K562 (cell line): ENCODE data around the gene PLCB4. TPM values are rescaled to one million over a fixed set of nuclear protein-coding genes. Genes with fewer than 3 reads are reported as not detected.

Experiments
- ATAC-seq: fragments of 200-7000 bp; cut with Tn5 transposase; 3 replicates; pipeline ENCODE4 v1.9.1; 2020; ENCODE audit warnings: moderate library complexity
- BruUV-seq: library from RNA; stranded (reverse); fragments of 400-500 nt; replicated peaks from 2 replicates; lab custom pipeline; 2021; lab: Mats Ljungman, UMichigan
- CTCF ChIA-PET: fragments of 300-600 bp; formaldehyde crosslinking; extraction: SDS; loops from one replicate; lab custom pipeline; 2021; ENCODE audit warnings: low intra/inter-chr PET ratio; lab: Yijun Ruan, JAX
- POLR2A ChIA-PET: fragments of 300-600, 350-650 bp; sonication (Branson Sonifier 250); formaldehyde crosslinking; extraction: SDS; loops from one replicate; lab custom pipeline; 2021; ENCODE audit warnings: antibody characterized with exemption, inconsistent platforms; lab: Yijun Ruan, JAX
- DNase-seq, 4 experiments: peaks; one replicate each; pipeline versions ENCODE4 v3.0.0 to v3.0.0-alpha.2; 2011 to 2018; ENCODE audit warnings: low spot score in 3 of 4, mixed read lengths in 3 of 4; ENCODE audit errors: extremely low read depth in 1 of 4
- FAIRE-seq: peaks from 2 replicates; lab custom pipeline; 2011; peaks lifted over from hg19 to GRCh38; lab: Jason Lieb, UNC
- H2AFZ ChIP-seq: 2 replicates; pipeline ENCODE4 v1.6.0; 2011; ENCODE audit warnings: low read depth, low read length, control low read depth, inconsistent platforms
- H3K27ac ChIP-seq: fragments of 200-600 bp; 3 replicates; pipeline ENCODE4 v1.8.0; 2011; ENCODE audit warnings: low read depth, mild to moderate bottlenecking, control low read depth, inconsistent platforms, low read length, moderate library complexity, mixed read lengths; ENCODE audit errors: extremely low read depth
- H3K27me3 ChIP-seq, 2 experiments: fragments of 300-600 bp in 1 of 2; 2 replicates in 1 of 2; 3 replicates in 1 of 2; pipeline versions ENCODE4 v1.6.0 to v1.8.0; 2011; ENCODE audit warnings: inconsistent platforms in 2 of 2, low read length in 2 of 2, mild to moderate bottlenecking in 1 of 2, mixed read lengths in 1 of 2, moderate library complexity in 1 of 2; ENCODE audit not compliant: control insufficient read depth in 2 of 2, insufficient read depth in 2 of 2
- H3K36me3 ChIP-seq: fragments of 300-600 bp; 3 replicates; pipeline ENCODE4 v1.8.0; 2011; ENCODE audit warnings: mild to moderate bottlenecking, low read length, inconsistent platforms; ENCODE audit not compliant: control insufficient read depth, insufficient read depth
- H3K4me1 ChIP-seq, 2 experiments: fragments of 200-600 bp in 1 of 2; replicated peaks in 1 of 2; 2 replicates in 1 of 2; 3 replicates in 1 of 2; pipeline versions ENCODE4 v1.5.1 to v1.8.0; 2011; ENCODE audit warnings: inconsistent platforms in 2 of 2, low read length in 2 of 2, mild to moderate bottlenecking in 1 of 2, mixed read lengths in 1 of 2, moderate library complexity in 1 of 2; ENCODE audit not compliant: control insufficient read depth in 2 of 2, insufficient read depth in 2 of 2
- H3K4me2 ChIP-seq: 2 replicates; pipeline ENCODE4 v1.6.1; 2011; ENCODE audit warnings: low read length, control low read depth, inconsistent platforms, mixed read lengths; ENCODE audit not compliant: insufficient read depth
- H3K4me3 ChIP-seq: fragments of 200-600 bp; sonication (generic), shearing (Covaris generic); 2 replicates; pipeline ENCODE4 v1.5.1; 2016; ENCODE audit warnings: control low read depth, inconsistent platforms
- H3K79me2 ChIP-seq: fragments of 200-600 bp; 3 replicates; pipeline ENCODE4 v1.8.0; 2011; ENCODE audit warnings: low read length, inconsistent platforms; ENCODE audit not compliant: control insufficient read depth, insufficient read depth
- H3K9ac ChIP-seq, 2 experiments: 2 replicates each; pipeline versions ENCODE4 v1.6.0 to v1.6.1; 2011; ENCODE audit warnings: low read depth in 2 of 2, low read length in 2 of 2, control low read depth in 1 of 2, inconsistent platforms in 1 of 2, mild to moderate bottlenecking in 1 of 2, mixed read lengths in 1 of 2; ENCODE audit not compliant: insufficient read depth in 1 of 2
- H3K9me1 ChIP-seq: one replicate; pipeline ENCODE4 v1.6.0; 2011; ENCODE audit warnings: inconsistent platforms, mild to moderate bottlenecking, low read length, moderate library complexity; ENCODE audit not compliant: control insufficient read depth, insufficient read depth
- H3K9me3 ChIP-seq: replicated peaks from 2 replicates; pipeline ENCODE4 v1.5.1; 2011; ENCODE audit warnings: low read depth, low read length, inconsistent platforms; ENCODE audit not compliant: control insufficient read depth, insufficient read depth
- H4K20me1 ChIP-seq: replicated peaks from 2 replicates; pipeline ENCODE4 v1.6.1; 2011; ENCODE audit warnings: low read length, inconsistent platforms, mixed read lengths; ENCODE audit not compliant: control insufficient read depth, insufficient read depth
- DDX20 ChIP-seq: fragments of 450-650 bp; IDR thresholded peaks from 2 replicates; pipeline ENCODE4 v1.6.1; 2016; ENCODE audit warnings: missing genetic modification characterization, low read depth, mild to moderate bottlenecking, missing compliant biosample characterization, moderate library complexity
- E2F3 ChIP-seq: fragments of 250-450 bp; sonication (Bioruptor Pico); IDR thresholded peaks from 2 replicates; pipeline ENCODE4 v1.4.0; 2020; ENCODE audit warnings: mild to moderate bottlenecking
- ELF2 ChIP-seq: fragments of 250-450 bp; sonication (Bioruptor Pico); IDR thresholded peaks from 2 replicates; pipeline ENCODE4 v1.5.0; 2021; ENCODE audit warnings: mild to moderate bottlenecking
- FOS ChIP-seq: IDR thresholded peaks from 3 replicates; pipeline ENCODE4 v1.6.1; 2011; ENCODE audit not compliant: insufficient read length; ENCODE audit errors: extremely low read depth
- FOXK1 ChIP-seq: sonication (generic); formaldehyde crosslinking; IDR thresholded peaks from 2 replicates; pipeline ENCODE4 v1.8.0; 2022; ENCODE audit warnings: missing genetic modification reagents, mild to moderate bottlenecking, borderline replicate concordance
- HNRNPUL1 ChIP-seq: fragments of 200-400 bp; formaldehyde crosslinking; IDR thresholded peaks from 2 replicates; pipeline ENCODE4 v1.6.1; 2017; ENCODE audit warnings: low read length
- IFI16 ChIP-seq: fragments of 250-450 bp; sonication (Bioruptor Pico); IDR thresholded peaks from 2 replicates; pipeline ENCODE4 v2.1.2; 2022; ENCODE audit warnings: mild to moderate bottlenecking, inconsistent platforms
- KDM5B ChIP-seq: fragments of 200-600 bp; sonication (generic); IDR thresholded peaks from 2 replicates; pipeline ENCODE4 v1.6.1; 2012; ENCODE audit warnings: low read depth, mild to moderate bottlenecking, moderate library complexity, low read length, control low read depth, inconsistent platforms; ENCODE audit not compliant: insufficient replicate concordance
- MCM2 ChIP-seq: fragments of 450-650 bp; IDR thresholded peaks from 2 replicates; pipeline ENCODE4 v1.6.1; 2017; ENCODE audit warnings: low read depth, mild to moderate bottlenecking
- PHF21A ChIP-seq: fragments of 450-650 bp; IDR thresholded peaks from 2 replicates; pipeline ENCODE4 v1.6.1; 2017; ENCODE audit warnings: low read depth, borderline replicate concordance
- SAFB ChIP-seq: fragments of 200-400 bp; formaldehyde crosslinking; IDR thresholded peaks from 2 replicates; pipeline ENCODE4 v1.6.1; 2017; ENCODE audit warnings: low read depth, low read length, borderline replicate concordance
- TAF9B ChIP-seq: fragments of 450-650 bp; IDR thresholded peaks from 2 replicates; pipeline ENCODE4 v1.6.1; 2018; ENCODE audit warnings: mild to moderate bottlenecking; ENCODE audit not compliant: partially characterized antibody
- TBP ChIP-seq: optimal IDR thresholded peaks from 2 replicates; pipeline ENCODE3; 2011; ENCODE audit warnings: low read depth, low read length, improper control_type of control experiment
- YY1 ChIP-seq, 3 experiments: IDR thresholded peaks; 2 replicates each; pipeline ENCODE4 v1.6.1; 2011; ENCODE audit warnings: low read length in 2 of 3, mild to moderate bottlenecking in 2 of 3, moderate library complexity in 2 of 3, borderline replicate concordance in 1 of 3, control low read depth in 1 of 3, low read depth in 1 of 3; ENCODE audit not compliant: insufficient read depth in 3 of 3, insufficient replicate concordance in 2 of 3, control insufficient read depth in 1 of 3, insufficient read length in 1 of 3; ENCODE audit errors: extremely low read depth in 1 of 3
- ZC3H11A ChIP-seq: IDR thresholded peaks from 2 replicates; pipeline ENCODE4 v1.6.1; 2012; ENCODE audit warnings: low read depth, low read length, improper control_type of control experiment
- ZNF347 ChIP-seq: fragments of 450-650 bp; formaldehyde crosslinking; IDR thresholded peaks from 2 replicates; pipeline ENCODE4 v1.4.0; 2020; ENCODE audit warnings: low read depth, mild to moderate bottlenecking, moderate library complexity
- ZNF354B ChIP-seq: fragments of 250-450 bp; sonication (Bioruptor Pico); IDR thresholded peaks from 2 replicates; pipeline ENCODE4 v1.4.0; 2020
- ZNF41 ChIP-seq: fragments of 250-450 bp; sonication (Bioruptor Pico); conservative IDR thresholded peaks from 2 replicates; pipeline ENCODE4 v1.4.0; 2020; ENCODE audit warnings: mild to moderate bottlenecking
- ZNF589 ChIP-seq: fragments of 200-800 bp; sonication (Bioruptor generic); IDR thresholded peaks from 2 replicates; pipeline ENCODE4 v1.6.1; 2016; ENCODE audit warnings: low read depth, missing genetic modification characterization, missing compliant biosample characterization
- WGBS: fragments of 100-300 bp; shearing (Covaris generic); methylation state at CpG from one replicate; pipeline ENCODE4 v1.1.6; 2016; ENCODE audit warnings: low coverage, mixed read lengths; ENCODE audit not compliant: insufficient coverage; ENCODE audit errors: missing lambda C conversion rate; 5-methylcytosine and 5-hydroxymethylcytosine counted together
- in situ Hi-C: fragments of 300-500 bp; cut with MboI; formaldehyde crosslinking; loops from 4 replicates; pipeline ENCODE4 v1.15.0; 2018; ENCODE audit warnings: inconsistent platforms, mixed read lengths
- intact Hi-C: fragments of 100-400 bp; cut with micrococcal nuclease; formaldehyde crosslinking; loops from 2 replicates; pipeline ENCODE4 v1.14.2; 2022
- polyA plus RNA-seq, 8 experiments: library from polyadenylated mRNA; depleted of rRNA in 4 of 8; stranded (reverse) in 5 of 8; unstranded in 3 of 8; fragments of >200 nt; fragmentation: Nextera tagmentation in 2 of 8; fragmentation: Illumina TruSeq in 1 of 8; extraction: Ambion mirVana in 2 of 8; extraction: Trizol in 1 of 8; gene quantifications; 2 replicates each; pipeline versions ENCODE4 v1.2.1 to v1.2.3, GENCODE V29; 2011 to 2014; ENCODE audit warnings: inconsistent platforms in 1 of 8, missing spikeins in 1 of 8
- total RNA-seq, 7 experiments: library from RNA; depleted of rRNA in 6 of 7; stranded (reverse); fragments of >200 nt in 6 of 7; fragmentation: Illumina TruSeq in 2 of 7; extraction: Trizol in 2 of 7; gene quantifications; 2 replicates each; pipeline versions ENCODE4 v1.2.1 to v1.2.3, GENCODE V29; 2011 to 2021; ENCODE audit warnings: low replicate concordance in 1 of 7
- TF ChIP-seq, protein P1 (sequence below): fragments of 200-800 bp; sonication (Bioruptor generic); IDR thresholded peaks from 2 replicates; pipeline ENCODE4 v1.6.1; 2017; ENCODE audit warnings: missing genetic modification characterization, missing compliant biosample characterization

Gene PLCB4
- total and polyA plus RNA-seq, 9 of the 15 experiments (the other 6 are each of a cell fraction or from before 2014, with no cell fraction given): 0.20 to 2.9 (median 0.52) TPM

GRCh38 chr20:9051508-9051907 lies 17.4 kb upstream of the PLCB4 start (continued):
- no peak for TF ChIP-seq FOXK1
- no peak for TF ChIP-seq MCM2
- peak; percentile 26 for TF ChIP-seq FOS
- no peak for TF ChIP-seq KDM5B
- TF ChIP-seq HNRNPUL1: no peak
- TF ChIP-seq YY1 (IDR thresholded peaks at IDR 0.05; ENCODE audit: borderline replicate concordance in 1 of 3, control insufficient read depth in 1 of 3, extremely low read depth in 1 of 3, insufficient read depth in 3 of 3, insufficient read length in 1 of 3, insufficient replicate concordance in 2 of 3, low read depth in 1 of 3, low read length in 2 of 3): no peak

- no peak for ATAC-seq
- Histone ChIP-seq H3K4me3 (no peak overlapping the region), H3K27ac (no peak overlapping the region), H4K20me1 (no peaks in the 10 kb centered on the region), H3K9me3 (no peaks in the 10 kb centered on the region), H2AFZ (no peak overlapping the region), H3K27me3 (no peaks in the 10 kb centered on the region), H3K9me1 (no peaks in the 10 kb centered on the region), H3K4me1 (no peaks in the 10 kb centered on the region; a peak in 2 of 5 replicates), H3K79me2 (no peaks in the 10 kb centered on the region), H3K36me3 (no peaks in the 10 kb centered on the region), H3K4me2 (no peak overlapping the region)
- in situ Hi-C loops (no loop called here), intact Hi-C loops (no loop called here)
- POLR2A ChIA-PET: interaction anchor here (0.8 kb wide), 1 partner anchor 17 kb away, joined by 3 read pairs; the partner anchor contains the start of gene PLCB4
- no TSS peak for BruUV-seq
- DNase-seq: no peak
- 40% methylated on average over 3 of the region's 3 CpGs for WGBS
- TF ChIP-seq DDX20 (tag): no peak
- TF ChIP-seq TAF9B: no peak
- TF ChIP-seq ZNF347: no peak
- no peak for TF ChIP-seq E2F3 (CRISPR knock-in tag)
- TF ChIP-seq ZNF41: no peak
- TF ChIP-seq TBP: no peak
- no peak for TF ChIP-seq PHF21A
- no peak for TF ChIP-seq SAFB
- TF ChIP-seq, protein P1, sequence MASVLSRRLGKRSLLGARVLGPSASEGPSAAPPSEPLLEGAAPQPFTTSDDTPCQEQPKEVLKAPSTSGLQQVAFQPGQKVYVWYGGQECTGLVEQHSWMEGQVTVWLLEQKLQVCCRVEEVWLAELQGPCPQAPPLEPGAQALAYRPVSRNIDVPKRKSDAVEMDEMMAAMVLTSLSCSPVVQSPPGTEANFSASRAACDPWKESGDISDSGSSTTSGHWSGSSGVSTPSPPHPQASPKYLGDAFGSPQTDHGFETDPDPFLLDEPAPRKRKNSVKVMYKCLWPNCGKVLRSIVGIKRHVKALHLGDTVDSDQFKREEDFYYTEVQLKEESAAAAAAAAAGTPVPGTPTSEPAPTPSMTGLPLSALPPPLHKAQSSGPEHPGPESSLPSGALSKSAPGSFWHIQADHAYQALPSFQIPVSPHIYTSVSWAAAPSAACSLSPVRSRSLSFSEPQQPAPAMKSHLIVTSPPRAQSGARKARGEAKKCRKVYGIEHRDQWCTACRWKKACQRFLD (CRISPR knock-in tag): no peak
- TF ChIP-seq ZNF354B (CRISPR knock-in tag): no peak
- TF ChIP-seq ELF2: no peak
- no peak for TF ChIP-seq IFI16 (CRISPR knock-in tag)
- no peak for TF ChIP-seq ZC3H11A
- TF ChIP-seq ZNF589 (CRISPR knock-in tag): no peak
- TF ChIP-seq, all 486 proteins: peak for 0
- CTCF ChIA-PET: no interaction called here
- no peak for FAIRE-seq
- H3K9ac ChIP-seq: no peak overlapping the region
These were observed 16.8 kb upstream of the PLCB4 start for GRCh38 chr20:9052136-9052535.
